SU-DHL-6 (cell line): ENCODE results near the gene IL10RA.

Source experiments
- CTCF ChIP-seq: fragments of 200-600 bp; sonication (generic); IDR thresholded peaks from one replicate; pipeline ENCODE4 v1.5.1; 2017; ENCODE audit warnings: antibody characterized with exemption, mild to moderate bottlenecking, low read length, moderate library complexity; ENCODE audit not compliant: insufficient read depth, poor library complexity, severe bottlenecking
- EZH2phosphoT487 ChIP-seq: fragments of 200-600 bp; sonication (generic), shearing (Covaris generic); conservative IDR thresholded peaks from 2 replicates; pipeline ENCODE4 v1.6.1; 2018; ENCODE audit warnings: mild to moderate bottlenecking, antibody characterized with exemption, low read length, moderate library complexity, mixed read lengths

GRCh38 chr11:117960406-117960805, 25.8 kb upstream of the IL10RA start:
- no peak for TF ChIP-seq CTCF
- TF ChIP-seq EZH2phosphoT487 = no peak
